ENCODE data around the gene PHC2. TPM values are rescaled to one million over a fixed set of nuclear protein-coding genes. Genes with fewer than 3 reads are reported as not detected.

Gene PHC2
- total and polyA plus RNA-seq, 4 donors = 79.9 to 311 (median 121) TPM

DNA sequence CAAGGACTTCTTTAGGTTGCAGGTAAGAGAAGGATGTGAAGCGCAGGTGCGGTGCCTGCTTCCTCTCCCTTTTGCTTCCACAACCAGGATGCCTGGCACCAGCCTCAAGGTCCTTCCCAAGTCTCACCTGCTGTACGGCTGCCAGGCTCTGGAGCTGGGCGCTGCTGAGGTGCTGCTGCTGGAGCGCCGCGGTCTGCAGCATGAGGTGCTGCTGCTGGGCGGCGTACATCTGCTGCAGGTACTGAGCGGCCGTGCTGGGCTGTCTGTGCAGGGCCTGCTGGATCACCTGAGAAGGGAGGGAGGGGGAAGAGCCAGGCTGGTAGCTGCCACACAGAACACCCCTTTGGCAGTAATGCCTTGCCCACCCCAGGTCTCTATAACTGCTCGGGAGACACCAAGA is 58.7 kb downstream of the PHC2 start:
- WGBS, 2 donors = 96 to 97% methylated on average over 12 of the region's 12 CpGs
- Histone ChIP-seq H3K36me3 (ENCODE audit: control insufficient read depth in 4 of 4, insufficient read depth in 4 of 4, low read length in 4 of 4) (peaks cover 2 to 6% (median 3%) of the 10 kb centered on the region in 4 donors), H3K9ac (ENCODE audit: insufficient read depth in 1 of 2, low read length in 2 of 2) (no peak overlapping the region), H3K27me3 (ENCODE audit: control insufficient read depth in 3 of 3, insufficient read depth in 3 of 3, low read length in 2 of 3) (no peaks in the 10 kb centered on the region), H3K4me3 (no peak overlapping the region), H3K27ac (ENCODE audit: low read depth in 1 of 2, low read length in 1 of 2) (no peak overlapping the region), H3K9me3 (ENCODE audit: control insufficient read depth in 4 of 4, insufficient read depth in 3 of 4, low read length in 3 of 4) (no peaks in the 10 kb centered on the region), H3K4me1 (ENCODE audit: control insufficient read depth in 5 of 5, insufficient read depth in 5 of 5, low read length in 5 of 5) (peaks cover 0 to 6% (median 3%) of the 10 kb centered on the region in 5 donors)
- DNase-seq (no peak), ATAC-seq (ENCODE audit: insufficient read depth, low FRiP score) (no peak)
- TF ChIP-seq, protein P1, sequence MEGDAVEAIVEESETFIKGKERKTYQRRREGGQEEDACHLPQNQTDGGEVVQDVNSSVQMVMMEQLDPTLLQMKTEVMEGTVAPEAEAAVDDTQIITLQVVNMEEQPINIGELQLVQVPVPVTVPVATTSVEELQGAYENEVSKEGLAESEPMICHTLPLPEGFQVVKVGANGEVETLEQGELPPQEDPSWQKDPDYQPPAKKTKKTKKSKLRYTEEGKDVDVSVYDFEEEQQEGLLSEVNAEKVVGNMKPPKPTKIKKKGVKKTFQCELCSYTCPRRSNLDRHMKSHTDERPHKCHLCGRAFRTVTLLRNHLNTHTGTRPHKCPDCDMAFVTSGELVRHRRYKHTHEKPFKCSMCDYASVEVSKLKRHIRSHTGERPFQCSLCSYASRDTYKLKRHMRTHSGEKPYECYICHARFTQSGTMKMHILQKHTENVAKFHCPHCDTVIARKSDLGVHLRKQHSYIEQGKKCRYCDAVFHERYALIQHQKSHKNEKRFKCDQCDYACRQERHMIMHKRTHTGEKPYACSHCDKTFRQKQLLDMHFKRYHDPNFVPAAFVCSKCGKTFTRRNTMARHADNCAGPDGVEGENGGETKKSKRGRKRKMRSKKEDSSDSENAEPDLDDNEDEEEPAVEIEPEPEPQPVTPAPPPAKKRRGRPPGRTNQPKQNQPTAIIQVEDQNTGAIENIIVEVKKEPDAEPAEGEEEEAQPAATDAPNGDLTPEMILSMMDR (IDR thresholded peaks at IDR 0.05; ENCODE audit: control extremely low read depth, extremely low read depth) = no peak

GRCh38 chr1:33371334-33371733 is 59.6 kb downstream of the PHC2 start:
- Histone ChIP-seq H3K4me3 (no peak overlapping the region), H3K4me1 (ENCODE audit: control insufficient read depth in 5 of 5, insufficient read depth in 5 of 5, low read length in 5 of 5) (peaks cover 3 to 14% (median 8%) of the 10 kb centered on the region in 5 donors), H3K9me3 (ENCODE audit: control insufficient read depth in 4 of 4, insufficient read depth in 3 of 4, low read length in 3 of 4) (no peaks in the 10 kb centered on the region), H3K27ac (ENCODE audit: low read depth in 1 of 2, low read length in 1 of 2) (no peak overlapping the region), H3K9ac (ENCODE audit: insufficient read depth in 1 of 2, low read length in 2 of 2) (no peak overlapping the region), H3K36me3 (ENCODE audit: control insufficient read depth in 4 of 4, insufficient read depth in 4 of 4, low read length in 4 of 4) (peaks cover 2 to 6% (median 4%) of the 10 kb centered on the region in 4 donors), H3K27me3 (ENCODE audit: control insufficient read depth in 3 of 3, insufficient read depth in 3 of 3, low read length in 2 of 3) (no peaks in the 10 kb centered on the region)
- TF ChIP-seq, protein P1 (IDR thresholded peaks at IDR 0.05; ENCODE audit: control extremely low read depth, extremely low read depth) = no peak
- ATAC-seq (ENCODE audit: insufficient read depth, low FRiP score) (no peak), DNase-seq (no peak)
- 87 to 91% methylated on average over 9 of the region's 9 CpGs for WGBS, 2 donors

DNA sequence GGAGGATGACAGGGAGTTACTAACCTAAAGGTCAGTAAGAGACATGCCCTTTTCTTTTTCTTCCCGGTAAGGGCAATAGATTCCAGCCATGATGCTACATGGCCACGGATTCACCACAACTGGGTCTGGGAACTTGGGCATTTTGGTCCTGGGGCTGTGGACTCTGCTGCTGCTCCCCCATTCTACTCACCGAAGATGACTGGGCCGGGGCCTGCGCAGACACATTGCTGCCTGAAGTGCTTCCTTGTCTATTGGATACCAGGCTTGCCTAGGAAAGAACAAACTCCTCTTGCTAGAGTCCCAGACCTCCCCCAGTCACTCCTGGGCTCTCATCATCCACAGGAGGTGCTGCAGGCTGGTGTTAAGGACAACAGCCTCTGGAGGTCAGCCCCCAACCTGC is 60.1 kb downstream of the PHC2 start:
- Histone ChIP-seq H3K36me3 (ENCODE audit: control insufficient read depth in 4 of 4, insufficient read depth in 4 of 4, low read length in 4 of 4) (peaks cover 2 to 6% (median 4%) of the 10 kb centered on the region in 4 donors), H3K4me1 (ENCODE audit: control insufficient read depth in 5 of 5, insufficient read depth in 5 of 5, low read length in 5 of 5) (peaks cover 3 to 19% (median 12%) of the 10 kb centered on the region in 5 donors), H3K9ac (ENCODE audit: insufficient read depth in 1 of 2, low read length in 2 of 2) (no peak overlapping the region), H3K27ac (ENCODE audit: low read depth in 1 of 2, low read length in 1 of 2) (no peak overlapping the region), H3K27me3 (ENCODE audit: control insufficient read depth in 3 of 3, insufficient read depth in 3 of 3, low read length in 2 of 3) (no peaks in the 10 kb centered on the region), H3K4me3 (no peak overlapping the region), H3K9me3 (ENCODE audit: control insufficient read depth in 4 of 4, insufficient read depth in 3 of 4, low read length in 3 of 4) (no peaks in the 10 kb centered on the region)
- DNase-seq = no peak
- ATAC-seq (ENCODE audit: insufficient read depth, low FRiP score) = no peak
- TF ChIP-seq, protein P1 (IDR thresholded peaks at IDR 0.05; ENCODE audit: control extremely low read depth, extremely low read depth) = no peak
- 93 to 95% methylated on average over 5 of the region's 5 CpGs for WGBS, 2 donors

GRCh38 chr1:33370301-33370700 is 60.6 kb downstream of the PHC2 start:
- H3K27ac ChIP-seq (ENCODE audit: low read depth in 1 of 2, low read length in 1 of 2) = no peak overlapping the region
- ATAC-seq (ENCODE audit: insufficient read depth, low FRiP score) (no peak), DNase-seq (no peak)
- WGBS, 2 donors = 78 to 81% methylated on average over 4 of the region's 4 CpGs
- peaks cover 2 to 6% (median 4%) of the 10 kb centered on the region in 4 donors for H3K36me3 ChIP-seq (ENCODE audit: control insufficient read depth in 4 of 4, insufficient read depth in 4 of 4, low read length in 4 of 4)
- no peak overlapping the region for H3K9ac ChIP-seq (ENCODE audit: insufficient read depth in 1 of 2, low read length in 2 of 2)
- no peaks in the 10 kb centered on the region for H3K9me3 ChIP-seq (ENCODE audit: control insufficient read depth in 4 of 4, insufficient read depth in 3 of 4, low read length in 3 of 4)
- TF ChIP-seq, protein P1 (IDR thresholded peaks at IDR 0.05; ENCODE audit: control extremely low read depth, extremely low read depth) = no peak
- H3K27me3 ChIP-seq (ENCODE audit: control insufficient read depth in 3 of 3, insufficient read depth in 3 of 3, low read length in 2 of 3) = no peaks in the 10 kb centered on the region
- H3K4me1 ChIP-seq (ENCODE audit: control insufficient read depth in 5 of 5, insufficient read depth in 5 of 5, low read length in 5 of 5) = peaks cover 3 to 24% (median 18%) of the 10 kb centered on the region in 5 donors
- H3K4me3 ChIP-seq = no peak overlapping the region

All from lung (tissue), 12 donors.